ENCODE measurements around the gene HEPHL1.

DNA sequence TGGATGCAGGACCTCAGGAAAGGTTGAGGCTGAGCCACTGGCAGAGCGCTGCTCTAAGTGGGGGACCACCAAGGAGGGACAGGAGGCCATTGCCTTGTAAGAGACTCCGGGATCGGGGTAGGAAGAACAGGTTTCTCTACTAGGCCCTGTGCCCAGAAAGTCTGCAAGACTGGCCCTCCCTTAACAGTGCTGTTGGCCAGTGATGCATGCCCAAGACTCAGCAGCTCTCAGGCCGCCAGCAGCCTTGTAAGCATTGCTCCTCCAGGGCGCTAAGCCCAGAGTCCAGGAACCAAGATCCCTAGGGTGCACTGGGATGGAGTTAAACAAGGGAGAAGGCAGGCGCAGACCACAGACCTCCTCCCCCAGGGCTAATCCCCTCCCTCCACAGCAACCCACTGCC, 68.2 kb downstream of the HEPHL1 start:
- TF ChIP-seq, protein P1, sequence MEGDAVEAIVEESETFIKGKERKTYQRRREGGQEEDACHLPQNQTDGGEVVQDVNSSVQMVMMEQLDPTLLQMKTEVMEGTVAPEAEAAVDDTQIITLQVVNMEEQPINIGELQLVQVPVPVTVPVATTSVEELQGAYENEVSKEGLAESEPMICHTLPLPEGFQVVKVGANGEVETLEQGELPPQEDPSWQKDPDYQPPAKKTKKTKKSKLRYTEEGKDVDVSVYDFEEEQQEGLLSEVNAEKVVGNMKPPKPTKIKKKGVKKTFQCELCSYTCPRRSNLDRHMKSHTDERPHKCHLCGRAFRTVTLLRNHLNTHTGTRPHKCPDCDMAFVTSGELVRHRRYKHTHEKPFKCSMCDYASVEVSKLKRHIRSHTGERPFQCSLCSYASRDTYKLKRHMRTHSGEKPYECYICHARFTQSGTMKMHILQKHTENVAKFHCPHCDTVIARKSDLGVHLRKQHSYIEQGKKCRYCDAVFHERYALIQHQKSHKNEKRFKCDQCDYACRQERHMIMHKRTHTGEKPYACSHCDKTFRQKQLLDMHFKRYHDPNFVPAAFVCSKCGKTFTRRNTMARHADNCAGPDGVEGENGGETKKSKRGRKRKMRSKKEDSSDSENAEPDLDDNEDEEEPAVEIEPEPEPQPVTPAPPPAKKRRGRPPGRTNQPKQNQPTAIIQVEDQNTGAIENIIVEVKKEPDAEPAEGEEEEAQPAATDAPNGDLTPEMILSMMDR (IDR thresholded peaks at IDR 0.05; ENCODE audit: borderline replicate concordance, extremely low read depth, low read length, poor library complexity, severe bottlenecking): no peak
- no peak for TF ChIP-seq EZH2 (IDR thresholded peaks at IDR 0.05; ENCODE audit: borderline replicate concordance, low read depth, low read length, severe bottlenecking)
